ENCODE results near the gene TMEM150C.

TMEM150C gene

GRCh38 chr4:82529322-82529721 is 32.5 kb downstream of the TMEM150C start:
- Histone ChIP-seq H3K79me2 (ENCODE audit: insufficient read depth, low read length) (no peaks in the 10 kb centered on the region), H3K4me2 (ENCODE audit: low read depth, low read length, poor library complexity, severe bottlenecking) (no peak overlapping the region), H3K4me3 (ENCODE audit: insufficient read depth, low read length, poor library complexity, severe bottlenecking) (no peak overlapping the region), H3K9ac (ENCODE audit: low read length) (no peak overlapping the region), H3F3A (ENCODE audit: insufficient read depth) (no peaks in the 10 kb centered on the region), H3K9me2 (replicated peaks; ENCODE audit: insufficient read depth, low read length) (no peaks in the 10 kb centered on the region), H4K20me1 (ENCODE audit: low read depth, low read length) (no peaks in the 10 kb centered on the region), H3K9me3 (ENCODE audit: insufficient read depth, low read length) (no peaks in the 10 kb centered on the region), H3K36me3 (ENCODE audit: low read length) (no peaks in the 10 kb centered on the region), H2AFZ (ENCODE audit: low read depth, low read length, severe bottlenecking) (no peak overlapping the region), H3K27me3 (ENCODE audit: low read length) (no peaks in the 10 kb centered on the region), H3K27ac (ENCODE audit: low read depth, low read length) (no peak overlapping the region)
- TF ChIP-seq CTCF (IDR thresholded peaks at IDR 0.05; ENCODE audit: insufficient read depth, low read length, poor library complexity, severe bottlenecking) (no peak), EZH2phosphoT487 (conservative IDR thresholded peaks at IDR 0.05; ENCODE audit: low read length) (no peak)

- no peak for TF ChIP-seq EZH2phosphoT487 (conservative IDR thresholded peaks at IDR 0.05; ENCODE audit: low read length)
- no peak for TF ChIP-seq CTCF (IDR thresholded peaks at IDR 0.05; ENCODE audit: insufficient read depth, low read length, poor library complexity, severe bottlenecking)
- H3K9me2 ChIP-seq (replicated peaks; ENCODE audit: insufficient read depth, low read length) = no peaks in the 10 kb centered on the region
- no peaks in the 10 kb centered on the region for H3F3A ChIP-seq (ENCODE audit: insufficient read depth)
- H4K20me1 ChIP-seq (ENCODE audit: low read depth, low read length) = no peaks in the 10 kb centered on the region
- no peaks in the 10 kb centered on the region for H3K79me2 ChIP-seq (ENCODE audit: insufficient read depth, low read length)
- H3K9me3 ChIP-seq (ENCODE audit: insufficient read depth, low read length) = no peaks in the 10 kb centered on the region
- no peak overlapping the region for H3K4me3 ChIP-seq (ENCODE audit: insufficient read depth, low read length, poor library complexity, severe bottlenecking)
- no peaks in the 10 kb centered on the region for H3K36me3 ChIP-seq (ENCODE audit: low read length)
- H3K9ac ChIP-seq (ENCODE audit: low read length) = no peak overlapping the region
- H3K4me2 ChIP-seq (ENCODE audit: low read depth, low read length, poor library complexity, severe bottlenecking) = no peak overlapping the region
- H2AFZ ChIP-seq (ENCODE audit: low read depth, low read length, severe bottlenecking) = no peak overlapping the region
- no peaks in the 10 kb centered on the region for H3K27me3 ChIP-seq (ENCODE audit: low read length)
- no peak overlapping the region for H3K27ac ChIP-seq (ENCODE audit: low read depth, low read length)
These were observed 32.9 kb downstream of the TMEM150C start for GRCh38 chr4:82528868-82529267.

- Histone ChIP-seq H2AFZ (ENCODE audit: low read depth, low read length, severe bottlenecking) (no peak overlapping the region), H3K4me3 (ENCODE audit: insufficient read depth, low read length, poor library complexity, severe bottlenecking) (no peak overlapping the region), H3K9me2 (replicated peaks; ENCODE audit: insufficient read depth, low read length) (no peaks in the 10 kb centered on the region), H3K4me2 (ENCODE audit: low read depth, low read length, poor library complexity, severe bottlenecking) (no peak overlapping the region), H3K27ac (ENCODE audit: low read depth, low read length) (no peak overlapping the region), H3K9ac (ENCODE audit: low read length) (no peak overlapping the region), H4K20me1 (ENCODE audit: low read depth, low read length) (no peaks in the 10 kb centered on the region), H3K79me2 (ENCODE audit: insufficient read depth, low read length) (no peaks in the 10 kb centered on the region), H3K9me3 (ENCODE audit: insufficient read depth, low read length) (no peaks in the 10 kb centered on the region), H3K36me3 (ENCODE audit: low read length) (no peaks in the 10 kb centered on the region), H3K27me3 (ENCODE audit: low read length) (no peaks in the 10 kb centered on the region), H3F3A (ENCODE audit: insufficient read depth) (no peaks in the 10 kb centered on the region)
- TF ChIP-seq CTCF (IDR thresholded peaks at IDR 0.05; ENCODE audit: insufficient read depth, low read length, poor library complexity, severe bottlenecking) (no peak), EZH2phosphoT487 (conservative IDR thresholded peaks at IDR 0.05; ENCODE audit: low read length) (no peak)
These were observed 33.7 kb downstream of the TMEM150C start for GRCh38 chr4:82528074-82528473.

Measured in SU-DHL-6 (cell line).